Measurements from ENCODE around the gene HOXB6.

Gene HOXB6

GRCh38 chr17:48645639-48646182 lies 40.9 kb upstream of the HOXB6 start:
- Mint-ChIP-seq H3K27ac (peak overlapping the region; percentile 97), H3K4me1 (peaks cover 74% of the 10 kb centered on the region), H3K9me3 (no peaks in the 10 kb centered on the region), H3K27me3 (ENCODE audit: low read depth, poor library complexity) (peaks cover 16% of the 10 kb centered on the region), H3K4me3 (peak overlapping the region; percentile 99), H3K36me3 (ENCODE audit: low read depth) (peaks cover 34% of the 10 kb centered on the region)
- no peak for TF ChIP-seq CTCF (IDR thresholded peaks at IDR 0.05)
- DNase-seq = no peak

- Mint-ChIP-seq H3K36me3 (ENCODE audit: low read depth) (peaks cover 28% of the 10 kb centered on the region), H3K4me1 (peaks cover 81% of the 10 kb centered on the region), H3K27me3 (ENCODE audit: low read depth, poor library complexity) (peaks cover 16% of the 10 kb centered on the region), H3K27ac (peak overlapping the region; percentile 97), H3K4me3 (peak overlapping the region; percentile 99), H3K9me3 (no peaks in the 10 kb centered on the region)
- no peak for DNase-seq
- no peak for TF ChIP-seq CTCF (IDR thresholded peaks at IDR 0.05)
Observed at GRCh38 chr17:48644910-48645557, 40.2 kb upstream of the HOXB6 start.

GRCh38 chr17:48644159-48644558 lies 39.4 kb upstream of the HOXB6 start:
- Mint-ChIP-seq H3K27ac (peak overlapping the region; percentile 97), H3K27me3 (ENCODE audit: low read depth, poor library complexity) (peaks cover 15% of the 10 kb centered on the region), H3K4me1 (peaks cover 85% of the 10 kb centered on the region), H3K36me3 (ENCODE audit: low read depth) (peaks cover 20% of the 10 kb centered on the region), H3K4me3 (peak overlapping the region; percentile 99), H3K9me3 (no peaks in the 10 kb centered on the region)
- no peak for DNase-seq
- no peak for TF ChIP-seq CTCF (IDR thresholded peaks at IDR 0.05)

GRCh38 chr17:48643697-48644012 lies 38.9 kb upstream of the HOXB6 start:
- peaks cover 88% of the 10 kb centered on the region for H3K4me1 Mint-ChIP-seq
- DNase-seq = no peak
- H3K9me3 Mint-ChIP-seq = no peaks in the 10 kb centered on the region
- no peak for TF ChIP-seq CTCF (IDR thresholded peaks at IDR 0.05)
- H3K27me3 Mint-ChIP-seq (ENCODE audit: low read depth, poor library complexity) = peaks cover 10% of the 10 kb centered on the region
- peak overlapping the region; percentile 99 for H3K4me3 Mint-ChIP-seq
- peaks cover 18% of the 10 kb centered on the region for H3K36me3 Mint-ChIP-seq (ENCODE audit: low read depth)
- peak overlapping the region; percentile 97 for H3K27ac Mint-ChIP-seq

- Mint-ChIP-seq H3K4me3 (peak overlapping the region; percentile 99), H3K36me3 (ENCODE audit: low read depth) (peaks cover 18% of the 10 kb centered on the region), H3K27me3 (ENCODE audit: low read depth, poor library complexity) (peaks cover 6% of the 10 kb centered on the region), H3K9me3 (no peaks in the 10 kb centered on the region), H3K4me1 (peaks cover 90% of the 10 kb centered on the region), H3K27ac (peak overlapping the region; percentile 97)
- no peak for TF ChIP-seq CTCF (IDR thresholded peaks at IDR 0.05)
- DNase-seq = no peak
Observed at GRCh38 chr17:48642843-48643696, 38.3 kb upstream of the HOXB6 start.

Data from nephron progenitor cell (in vitro differentiated cells).